Activated naive CD4-positive, alpha-beta T cell treated with anti-CD3 and anti-CD28 coated beads, Interleukin-2, amount 50 U/mL, for 72 hours (primary cell): ENCODE measurements around the gene ATP7B. TPM values are rescaled to one million over a fixed set of nuclear protein-coding genes. Genes with fewer than 3 reads are reported as not detected.

ENCODE experiments used
- ATAC-seq, 2 donors: fragments of 150-1000 bp; cut with Tn5 transposase; 2 replicates each; pipeline ENCODE4 v1.10.0; 2021; ENCODE audit warnings: mild to moderate bottlenecking in 2 of 2, moderate library complexity in 2 of 2
- DNase-seq, 2 donors: peaks; one replicate each; pipeline ENCODE4 v3.0.0; 2021 to 2022; ENCODE audit warnings: low spot score in 2 of 2
- H3K27ac Mint-ChIP-seq, 2 donors: one replicate each; pipeline ENCODE4 v1.8.0; 2022; ENCODE audit warnings: mild to moderate bottlenecking in 2 of 2, mixed read lengths in 2 of 2
- H3K36me3 Mint-ChIP-seq, 2 donors: one replicate each; pipeline ENCODE4 v1.8.0; 2022; ENCODE audit warnings: mixed read lengths in 2 of 2
- H3K9me3 Mint-ChIP-seq, 2 donors: one replicate each; pipeline ENCODE4 v1.8.0; 2022; ENCODE audit warnings: mixed read lengths in 2 of 2
- total RNA-seq, 2 donors: library from RNA; stranded (reverse); gene quantifications; one replicate each; pipeline ENCODE4 v1.2.3, GENCODE V29; 2022

ATP7B gene
- total RNA-seq, 2 donors from 2014 or later, result 0.96 to 1.1 TPM

DNA sequence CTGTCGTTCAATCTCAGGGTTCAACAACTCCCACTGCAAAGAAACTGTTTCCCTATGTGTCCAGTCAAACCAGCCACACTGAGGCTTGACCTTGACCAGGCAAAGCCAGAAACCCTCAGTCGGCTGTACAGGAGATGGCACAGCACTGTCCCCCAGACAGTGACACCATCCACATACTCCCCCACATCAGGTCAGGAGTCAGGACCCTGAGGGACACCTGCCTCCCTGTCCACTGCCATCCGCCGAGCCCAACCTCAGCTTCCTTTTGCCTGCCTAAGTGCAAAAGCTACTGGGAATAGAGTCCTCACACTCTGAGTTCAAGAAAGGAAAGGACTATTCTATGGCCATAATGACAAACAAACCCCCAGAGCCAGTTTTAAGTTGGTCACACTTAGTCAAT, 66.8 kb downstream of the ATP7B start:
- ATAC-seq, result no peak

DNA sequence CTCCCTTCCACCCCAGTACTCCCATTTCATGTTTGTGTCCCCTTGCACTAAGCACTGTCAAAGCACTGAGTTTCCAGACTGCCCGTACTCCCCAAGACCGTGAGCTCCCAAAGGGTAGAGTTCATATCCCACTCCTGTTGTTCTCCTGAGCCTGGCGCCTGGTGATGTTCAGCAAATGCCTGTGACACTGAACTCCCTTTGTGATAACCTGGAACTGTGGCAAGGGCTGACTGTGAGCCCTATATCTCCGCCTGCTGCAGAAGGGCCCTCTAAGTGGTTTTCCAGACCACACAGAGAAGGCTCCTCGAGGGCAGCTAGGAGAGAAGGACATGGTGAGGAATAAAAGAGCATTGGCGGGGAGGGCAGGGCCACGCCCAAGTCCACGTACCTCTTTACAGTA, 67.5 kb downstream of the ATP7B start:
- ATAC-seq (no peak), DNase-seq (no peak)
- Mint-ChIP-seq H3K36me3 (no peaks in the 10 kb centered on the region), H3K27ac (peak overlapping the region in 1 of 2 donors; percentile 15), H3K9me3 (no peaks in the 10 kb centered on the region)

More for the DNA sequence above, 66.8 kb downstream of the ATP7B start:
- DNase-seq, result no peak
- Mint-ChIP-seq H3K9me3 (no peaks in the 10 kb centered on the region), H3K36me3 (no peaks in the 10 kb centered on the region), H3K27ac (peak overlapping the region in 1 of 2 donors; percentile 72)

DNA sequence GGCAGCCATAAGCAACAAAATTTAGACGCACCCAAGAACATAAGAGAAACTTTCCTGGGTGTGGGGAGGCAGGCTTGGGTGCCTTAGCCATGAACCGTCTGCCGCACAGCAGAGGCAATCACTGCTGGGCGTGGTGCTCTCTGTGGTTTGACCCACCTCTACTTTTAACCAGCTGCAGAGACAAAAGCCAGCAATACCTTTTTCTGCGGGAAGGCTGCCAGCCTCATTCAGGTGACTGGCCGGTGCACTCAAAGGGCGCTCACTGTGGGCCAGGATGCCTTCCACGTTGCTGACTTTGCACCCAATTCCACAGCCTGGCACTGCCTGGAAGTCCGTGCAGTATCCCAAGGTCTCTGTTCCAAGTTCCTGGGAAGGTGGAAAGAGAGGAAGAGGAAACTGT, 69.1 kb downstream of the ATP7B start:
- Mint-ChIP-seq H3K36me3 (no peaks in the 10 kb centered on the region), H3K27ac (peak overlapping the region in 1 of 2 donors; percentile 63), H3K9me3 (no peaks in the 10 kb centered on the region)
- peak in 1 of 2 donors; percentile 48 for DNase-seq
- ATAC-seq, result peak in 1 of 2 donors; percentile 57

DNA sequence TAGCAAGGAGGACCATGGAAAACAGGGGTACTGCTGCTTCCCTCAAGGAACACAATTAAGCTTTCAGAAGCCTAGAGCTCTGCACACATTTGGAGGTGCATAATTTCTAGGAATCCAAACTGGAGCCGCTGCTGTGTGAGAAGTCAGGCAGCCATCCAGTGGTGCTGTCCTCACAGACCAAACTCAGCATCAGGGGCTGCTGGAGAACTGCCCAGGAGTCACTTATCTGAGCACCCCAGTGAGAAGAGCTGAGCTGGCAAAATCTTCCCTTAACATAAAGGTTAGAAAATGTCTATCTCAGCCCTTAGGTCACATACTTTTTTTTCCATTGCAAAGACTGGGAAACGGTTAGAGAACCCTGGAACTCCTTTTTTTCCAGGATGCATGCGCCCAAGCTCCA, 72.8 kb downstream of the ATP7B start:
- ATAC-seq, result no peak

DNA sequence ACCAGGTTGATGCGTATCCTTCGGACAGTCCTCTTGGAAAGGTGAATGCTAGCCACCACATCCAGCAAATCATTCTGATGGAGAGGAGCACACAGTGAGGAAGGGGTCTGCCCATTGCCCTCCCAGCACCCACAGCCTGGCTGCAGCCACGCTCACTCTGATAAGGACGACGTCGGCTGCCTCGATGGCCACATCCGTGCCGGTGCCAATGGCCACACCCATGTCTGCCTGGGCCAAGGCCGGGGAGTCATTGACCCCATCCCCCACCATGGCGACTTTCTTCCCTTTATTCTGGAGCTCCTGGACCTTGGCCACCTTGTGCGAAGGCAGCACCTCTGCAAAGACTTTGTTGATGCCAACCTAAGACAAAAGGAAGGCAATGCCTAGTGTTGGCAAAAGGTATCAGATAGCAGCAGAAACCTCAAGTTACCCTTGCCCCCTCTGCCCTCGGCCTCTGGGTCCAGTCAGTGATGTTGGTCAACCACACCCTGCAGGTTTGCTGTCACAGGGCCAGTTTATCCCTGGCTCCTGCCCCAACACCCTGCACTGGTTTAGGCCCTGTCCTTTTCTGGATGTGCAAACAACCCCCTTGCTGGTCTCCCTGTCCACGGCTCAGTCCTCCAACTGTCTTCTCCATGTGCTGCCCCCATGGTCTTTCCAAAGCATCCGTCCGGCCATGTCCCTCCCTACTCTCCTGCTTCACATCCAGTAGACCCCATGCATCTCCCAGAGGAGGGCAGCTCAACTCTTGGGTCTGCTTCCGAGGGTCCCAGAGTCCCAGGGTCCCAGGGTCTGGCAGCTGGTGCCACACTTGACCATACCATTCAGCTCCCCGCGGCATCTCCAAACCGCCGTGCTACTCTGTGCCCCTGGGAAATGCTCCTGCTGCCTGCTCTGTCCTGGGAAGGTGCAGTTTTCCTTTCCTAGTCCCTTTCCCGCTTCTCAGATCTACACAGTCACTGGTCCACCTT, 73.6 kb downstream of the ATP7B start:
- ATAC-seq, result no peak
- Mint-ChIP-seq H3K36me3 (no peaks in the 10 kb centered on the region), H3K9me3 (no peaks in the 10 kb centered on the region), H3K27ac (no peak overlapping the region)
- DNase-seq, result peak in 1 of 2 donors; percentile 16

More for the DNA sequence above, 72.8 kb downstream of the ATP7B start:
- no peaks in the 10 kb centered on the region for H3K9me3 Mint-ChIP-seq
- no peaks in the 10 kb centered on the region for H3K36me3 Mint-ChIP-seq
- peak in 1 of 2 donors; percentile 11 for DNase-seq
- no peak overlapping the region for H3K27ac Mint-ChIP-seq

DNA sequence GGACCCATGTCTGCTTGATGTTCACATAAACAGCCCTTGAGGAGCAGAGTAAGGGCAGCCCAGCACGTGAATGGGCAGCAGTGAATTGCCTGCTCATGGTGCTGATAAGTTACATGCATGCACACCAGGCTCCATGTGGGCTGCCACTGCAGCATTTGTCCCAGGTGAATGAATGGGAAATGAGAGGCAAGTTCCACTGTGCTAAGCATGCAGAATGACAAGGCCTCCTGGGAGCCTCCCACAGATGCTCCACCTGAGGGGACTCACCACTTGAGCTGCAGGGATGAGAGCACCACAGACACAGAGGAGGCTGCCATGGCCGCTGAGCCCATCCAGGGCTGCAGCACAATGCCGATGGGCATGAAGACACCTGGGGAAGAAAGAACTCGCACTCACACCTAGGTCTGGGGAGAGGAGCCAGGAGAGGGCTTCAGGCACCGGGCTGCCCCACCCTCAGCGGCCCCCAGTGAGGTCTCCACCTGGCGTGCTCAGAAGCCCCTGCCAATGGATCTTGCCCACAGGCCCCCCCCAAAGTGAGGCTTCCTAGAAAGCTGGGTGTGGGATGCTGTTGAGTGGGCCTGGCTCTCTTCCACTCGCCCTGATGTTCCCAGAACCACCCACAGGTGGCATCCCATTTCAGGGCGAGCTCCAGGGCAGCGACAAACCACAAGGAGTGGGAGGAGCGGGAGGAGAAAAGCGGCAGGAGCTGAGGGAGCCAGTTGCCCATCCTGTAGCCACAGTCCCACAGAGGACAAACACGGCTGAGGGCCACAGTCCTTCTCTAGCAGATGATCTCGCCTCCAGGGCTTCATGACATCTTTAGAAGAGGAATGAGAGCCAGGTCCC, 75.7 kb downstream of the ATP7B start:
- Mint-ChIP-seq H3K27ac (no peak overlapping the region), H3K9me3 (no peaks in the 10 kb centered on the region), H3K36me3 (no peaks in the 10 kb centered on the region)
- no peak for ATAC-seq
- DNase-seq, result peak in 1 of 2 donors; percentile 46

DNA sequence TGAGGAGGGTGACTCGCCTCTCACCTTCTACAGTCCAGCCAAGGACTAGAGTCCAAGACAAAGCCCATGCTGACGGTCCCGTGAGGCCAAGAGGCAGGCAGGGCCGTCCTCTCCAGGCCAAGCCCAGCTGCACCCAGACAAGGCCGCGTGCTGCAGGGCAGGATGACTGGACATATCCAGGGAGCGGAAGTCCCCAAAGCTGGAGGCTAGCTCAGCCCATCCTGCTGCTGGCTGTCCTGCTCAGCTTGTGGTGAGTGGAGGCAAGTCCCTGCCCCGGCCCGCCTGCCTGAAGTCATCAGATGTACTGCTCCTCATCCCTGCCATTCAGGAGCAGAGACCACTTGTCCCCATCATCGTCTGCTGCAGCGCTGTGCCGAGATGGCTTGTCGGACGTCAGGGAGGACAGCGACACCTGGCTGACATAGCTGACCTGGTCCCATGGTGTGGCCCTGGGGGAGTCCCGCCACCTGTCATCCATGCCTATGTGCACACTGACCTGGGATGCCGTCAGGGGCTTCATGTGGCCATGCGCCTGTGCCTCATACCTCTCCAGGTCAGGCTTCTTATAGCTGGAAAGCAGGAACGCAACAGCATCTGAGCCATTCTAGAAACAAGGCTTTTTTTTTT, 76.7 kb downstream of the ATP7B start:
- Mint-ChIP-seq H3K9me3 (no peaks in the 10 kb centered on the region), H3K27ac (no peak overlapping the region), H3K36me3 (no peaks in the 10 kb centered on the region)
- DNase-seq (no peak), ATAC-seq (no peak)

DNA sequence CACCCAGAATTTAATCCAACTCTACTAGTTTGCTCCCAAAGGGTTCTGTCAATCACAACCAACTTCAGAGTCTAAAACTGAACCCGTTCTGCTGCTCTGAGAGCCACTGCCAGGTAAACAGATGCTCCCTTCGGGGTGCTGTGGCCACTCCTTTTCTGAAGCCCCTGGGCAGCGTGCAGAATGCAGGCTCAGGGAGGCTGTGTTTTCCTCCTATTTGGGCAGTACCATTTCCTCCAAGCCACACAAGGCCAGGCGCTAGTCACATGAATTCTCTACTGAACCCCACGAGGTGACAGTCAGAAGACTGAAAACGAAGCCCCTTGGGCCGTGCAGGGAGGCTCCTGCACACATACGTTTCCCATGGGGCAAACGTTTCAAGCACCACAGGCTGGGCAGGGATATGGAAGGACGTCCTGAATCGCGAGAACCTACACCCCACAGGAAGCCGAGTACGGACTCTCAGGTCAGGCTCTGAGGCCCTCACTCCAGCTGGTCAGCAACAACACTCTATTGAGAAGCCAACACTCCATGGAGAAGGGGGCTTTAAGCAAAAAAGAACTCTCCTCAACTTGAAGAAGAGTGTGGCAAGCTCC, 77.7 kb downstream of the ATP7B start:
- Mint-ChIP-seq H3K36me3 (no peaks in the 10 kb centered on the region), H3K9me3 (no peaks in the 10 kb centered on the region), H3K27ac (no peak overlapping the region)
- DNase-seq (no peak), ATAC-seq (no peak)

DNA sequence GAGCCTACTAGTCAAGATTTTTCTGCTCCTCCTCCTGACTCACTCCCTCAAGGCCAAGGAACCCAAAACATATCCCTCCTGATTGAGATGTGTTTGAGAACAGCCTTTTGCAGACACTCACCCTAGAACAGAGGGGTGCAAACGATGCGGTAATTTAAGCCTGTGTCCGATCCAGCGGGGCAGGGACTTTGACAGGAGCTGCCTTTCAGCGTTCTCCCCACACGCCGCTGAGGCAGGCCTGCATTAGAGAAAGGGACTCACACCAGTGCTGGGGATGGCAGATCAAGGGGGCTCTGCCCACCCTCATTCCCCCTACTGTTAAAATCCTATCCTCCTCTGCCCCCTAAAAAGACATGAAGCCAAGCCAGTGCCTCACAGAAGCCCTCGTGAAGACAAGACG, 79.0 kb downstream of the ATP7B start:
- DNase-seq (no peak), ATAC-seq (no peak)
- Mint-ChIP-seq H3K36me3 (no peaks in the 10 kb centered on the region), H3K9me3 (no peaks in the 10 kb centered on the region), H3K27ac (no peak overlapping the region)

DNA sequence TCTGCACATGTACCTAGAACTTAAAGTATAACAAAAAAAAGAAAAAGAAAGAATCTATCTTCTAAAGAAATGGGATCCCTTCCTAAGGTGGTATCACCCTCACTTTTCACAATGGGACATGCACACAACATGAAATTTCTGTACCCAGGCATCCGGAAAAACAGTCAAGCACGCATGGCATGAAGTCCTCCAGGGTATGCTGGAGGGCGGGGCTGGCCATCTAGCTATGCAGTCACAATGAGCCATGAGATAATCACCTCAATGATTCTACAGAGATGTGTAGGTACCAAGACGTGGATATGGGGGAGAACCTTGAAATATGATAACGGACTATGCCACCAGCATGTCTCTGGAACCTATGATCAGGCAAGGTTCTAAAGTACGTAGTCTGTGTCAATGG, 79.6 kb downstream of the ATP7B start:
- ATAC-seq (no peak), DNase-seq (no peak)
- H3K9me3 Mint-ChIP-seq, result no peaks in the 10 kb centered on the region
- H3K36me3 Mint-ChIP-seq, result no peaks in the 10 kb centered on the region
- no peak overlapping the region for H3K27ac Mint-ChIP-seq

DNA sequence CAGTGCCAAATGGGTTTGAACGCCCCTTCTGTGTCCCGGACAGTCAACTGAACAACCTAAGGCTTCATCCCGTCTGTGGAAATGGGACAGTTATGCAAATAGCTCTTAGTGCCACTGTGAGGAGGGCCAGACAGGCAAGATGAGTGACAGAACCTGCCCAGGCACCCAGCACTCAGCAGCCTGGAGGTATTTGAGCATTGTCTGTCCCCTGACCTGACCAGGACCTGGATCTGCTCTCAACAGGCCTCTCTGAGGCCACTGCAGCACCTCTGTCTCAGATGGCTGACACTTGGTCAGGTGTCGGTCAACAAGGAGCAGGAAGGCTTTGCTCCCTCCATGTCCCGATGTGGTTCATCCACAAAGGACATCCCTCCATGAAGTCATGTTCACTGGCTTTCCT, 81.6 kb downstream of the ATP7B start:
- no peak overlapping the region for H3K27ac Mint-ChIP-seq
- ATAC-seq (no peak), DNase-seq (no peak)
- H3K36me3 Mint-ChIP-seq, result no peaks in the 10 kb centered on the region
- no peaks in the 10 kb centered on the region for H3K9me3 Mint-ChIP-seq

DNA sequence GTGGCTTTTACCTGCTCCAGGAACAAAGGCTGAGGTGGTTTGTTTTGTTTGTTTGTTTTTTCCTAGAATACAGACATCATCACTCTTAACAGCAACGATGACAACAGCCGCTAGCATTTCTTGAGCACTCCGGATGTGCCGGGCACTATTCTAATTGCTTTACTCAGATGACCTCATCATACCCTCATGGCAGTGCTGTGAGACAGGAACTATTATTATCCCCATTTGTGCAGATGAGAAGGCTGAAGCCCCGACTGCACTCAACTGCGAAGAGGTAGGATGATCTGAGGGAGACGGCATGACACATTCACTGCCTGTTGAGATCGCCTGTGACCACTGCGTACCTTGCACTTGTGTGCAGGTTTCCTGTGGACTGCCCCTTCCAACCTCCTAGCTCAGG, 83.0 kb downstream of the ATP7B start:
- H3K36me3 Mint-ChIP-seq, result no peaks in the 10 kb centered on the region
- H3K9me3 Mint-ChIP-seq, result no peaks in the 10 kb centered on the region
- ATAC-seq, result no peak
- no peak overlapping the region for H3K27ac Mint-ChIP-seq
- no peak for DNase-seq

DNA sequence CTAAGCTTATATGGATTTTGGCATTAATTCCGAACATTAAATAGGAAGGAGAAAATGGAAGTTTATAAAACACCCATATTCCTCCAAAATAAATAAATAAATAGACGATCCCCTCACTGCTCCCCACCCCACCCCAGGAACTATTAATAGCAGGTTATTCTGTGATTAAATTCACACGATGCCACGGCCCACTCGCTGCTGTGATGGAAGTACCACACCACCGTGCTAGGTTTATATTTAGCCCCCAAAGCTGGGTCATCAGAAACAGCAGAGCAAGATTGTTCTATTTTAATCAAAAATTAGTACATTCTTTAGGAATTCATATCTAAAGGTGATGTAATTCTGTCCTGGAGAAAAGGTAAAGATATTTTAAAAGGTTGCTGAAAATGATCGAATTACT, 84.1 kb downstream of the ATP7B start:
- ATAC-seq, result no peak
- H3K36me3 Mint-ChIP-seq, result no peaks in the 10 kb centered on the region

DNA sequence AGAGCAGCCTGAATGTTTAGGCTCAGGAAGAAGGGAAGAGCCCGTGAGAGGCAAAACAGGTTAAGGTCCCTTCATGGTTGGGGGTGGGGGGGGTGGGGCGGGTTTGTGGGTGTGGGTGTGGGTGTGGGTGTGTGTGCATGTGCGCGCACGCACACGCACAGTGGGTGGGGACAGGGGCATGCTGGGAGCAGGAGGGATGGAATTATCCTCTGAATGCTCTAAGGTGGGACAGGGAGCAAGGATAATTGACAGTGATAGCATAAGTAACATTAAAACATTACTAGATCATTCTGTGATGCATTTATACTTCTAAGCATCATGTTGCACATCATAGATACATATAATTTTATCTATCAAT, 84.7 kb downstream of the ATP7B start:
- ATAC-seq, result no peak
- no peak for DNase-seq
- Mint-ChIP-seq H3K27ac (no peak overlapping the region), H3K9me3 (no peaks in the 10 kb centered on the region), H3K36me3 (no peaks in the 10 kb centered on the region)

More for the DNA sequence above, 84.1 kb downstream of the ATP7B start:
- H3K9me3 Mint-ChIP-seq, result no peaks in the 10 kb centered on the region
- no peak overlapping the region for H3K27ac Mint-ChIP-seq
- DNase-seq, result no peak

DNA sequence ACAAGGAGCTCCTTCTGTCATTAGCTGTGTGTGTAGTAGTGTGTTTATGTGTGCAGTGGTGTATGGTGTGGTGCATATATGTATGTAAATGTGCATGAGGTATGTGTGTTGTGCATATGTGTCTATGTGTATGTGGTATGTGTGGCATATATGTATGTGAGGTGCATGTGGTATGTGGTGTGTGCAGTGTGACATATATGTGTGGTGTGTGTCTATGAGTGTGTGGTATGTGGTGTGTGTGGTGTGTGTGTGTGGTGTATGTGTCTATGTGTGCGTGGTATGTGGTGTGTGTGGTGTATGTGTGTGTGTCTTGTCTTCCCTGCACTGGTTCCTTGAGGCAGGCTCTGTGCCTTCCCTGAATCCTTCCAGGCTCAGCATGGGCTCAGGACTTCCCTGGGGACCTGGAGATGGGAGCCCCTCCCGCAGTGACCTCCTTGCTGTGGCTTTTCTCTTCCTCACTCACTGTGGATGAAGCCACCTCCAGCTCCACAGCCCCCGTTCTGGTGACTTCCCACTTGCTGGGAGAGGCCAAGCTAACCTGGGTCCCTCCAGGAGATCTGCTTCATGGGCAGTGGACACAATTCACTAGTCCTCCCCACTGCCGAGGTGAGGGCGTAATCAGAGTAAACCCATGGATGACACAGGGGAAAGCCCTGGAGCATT, 85.3 kb downstream of the ATP7B start:
- Mint-ChIP-seq H3K36me3 (no peaks in the 10 kb centered on the region), H3K27ac (no peak overlapping the region), H3K9me3 (no peaks in the 10 kb centered on the region)
- no peak for DNase-seq
- peak in 1 of 2 donors; percentile 29 for ATAC-seq
